ENCODE measurements around the gene ZNF200. TPM values are rescaled to one million over a fixed set of nuclear protein-coding genes. Genes with fewer than 3 reads are reported as not detected.

ZNF200 gene
- total RNA-seq, 1 donor from 2014 or later = 8.3 TPM

DNA sequence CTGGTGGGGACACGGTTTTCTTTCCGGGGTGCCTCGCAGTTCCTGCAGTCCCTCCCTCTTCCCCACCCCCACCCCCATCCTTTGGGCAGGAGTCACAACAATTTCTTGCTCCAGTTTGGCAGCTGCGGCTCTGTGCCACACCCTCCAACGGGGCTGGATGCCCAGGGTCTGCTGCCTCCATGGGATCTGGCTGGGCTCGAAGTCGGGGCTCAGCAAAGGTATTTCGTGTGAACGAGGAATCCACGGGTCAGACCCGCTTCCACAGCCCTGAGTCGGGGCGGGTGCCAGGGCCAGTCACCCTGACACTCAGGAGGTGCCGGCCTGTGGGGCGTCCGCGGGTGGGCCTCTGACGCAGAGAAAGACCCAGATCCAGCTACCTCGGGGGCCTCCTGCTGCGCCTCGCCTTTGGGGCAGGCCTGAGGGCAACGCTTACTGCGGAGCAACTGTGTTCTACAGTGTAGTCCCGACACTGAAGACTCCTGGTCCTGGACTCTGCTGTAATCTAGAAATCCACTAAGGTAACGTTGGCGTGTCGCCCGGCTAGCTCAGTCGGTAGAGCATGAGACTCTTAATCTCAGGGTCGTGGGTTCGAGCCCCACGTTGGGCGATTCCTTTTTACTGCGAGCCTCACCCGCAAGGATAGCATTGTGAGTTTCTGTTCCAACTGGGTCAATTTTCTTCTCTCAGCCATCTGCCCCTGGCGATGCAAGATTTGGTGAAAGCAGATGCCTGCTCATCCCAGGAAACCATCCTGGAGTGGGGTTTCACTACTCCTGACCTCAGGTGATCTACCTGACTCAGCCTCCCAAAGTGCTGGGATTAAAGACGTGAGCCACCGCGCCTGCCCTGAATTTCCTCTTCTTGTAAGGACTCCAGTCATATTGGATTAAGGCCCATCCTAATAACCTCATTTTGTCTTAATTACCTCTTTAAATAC, 59.5 kb downstream of the ZNF200 start:
- no peak for DNase-seq

DNA sequence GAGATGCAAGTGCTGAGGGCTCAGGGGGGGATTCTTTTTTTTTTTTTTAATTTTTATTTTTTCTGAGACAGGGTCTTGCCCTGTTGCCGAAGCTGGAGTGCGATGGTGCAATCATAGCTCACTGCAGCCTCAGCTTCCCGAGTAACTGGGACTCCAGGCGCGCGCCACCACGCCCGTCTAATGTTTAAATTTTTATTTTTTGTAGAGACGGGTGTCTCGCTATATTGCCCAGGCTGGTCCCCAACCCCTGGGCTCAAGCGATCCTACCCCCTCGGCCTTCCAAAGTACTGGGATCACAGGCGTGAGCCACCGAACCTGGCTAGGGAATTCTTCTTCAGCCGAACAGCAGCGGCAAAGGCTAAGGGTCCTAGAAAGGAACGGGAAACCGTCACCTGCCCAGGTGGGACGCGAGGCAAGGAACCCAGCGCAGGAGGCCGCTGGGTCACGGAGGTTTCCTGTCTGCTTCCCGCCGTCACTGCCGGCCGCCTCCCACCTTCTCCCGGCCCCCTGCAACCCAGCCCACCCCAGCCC, 60.3 kb downstream of the ZNF200 start:
- no peak for DNase-seq

GRCh38 chr16:3173892-3174617, 60.9 kb downstream of the ZNF200 start:
- no peak for DNase-seq

Other genes with a start within 250 kb of the ZNF200 start
- gene CLDN9, start 222.2 kb downstream of the ZNF200 start, total RNA-seq = not detected
- not detected for gene CLDN6, start 217.0 kb downstream of the ZNF200 start, total RNA-seq
- 41.3 TPM for gene TNFRSF12A, start 214.8 kb downstream of the ZNF200 start, total RNA-seq
- gene HCFC1R1, start 211.2 kb downstream of the ZNF200 start, total RNA-seq = 13.0 TPM
- gene THOC6, start 211.1 kb downstream of the ZNF200 start, total RNA-seq = 12.6 TPM
- 15.8 TPM for gene BICDL2, start 198.2 kb downstream of the ZNF200 start, total RNA-seq
- 0.41 TPM for gene MMP25, start 188.6 kb downstream of the ZNF200 start, total RNA-seq
- gene IL32, start 169.5 kb downstream of the ZNF200 start, total RNA-seq = 104 TPM
- gene ZSCAN10, start 135.9 kb downstream of the ZNF200 start, total RNA-seq = not detected
- 11.4 TPM for gene ZNF205, start 122.6 kb downstream of the ZNF200 start, total RNA-seq
- 9.3 TPM for gene ZNF213, start 100.1 kb downstream of the ZNF200 start, total RNA-seq
- not detected for gene OR1F1, start 47.0 kb downstream of the ZNF200 start, total RNA-seq
- gene MEFV, start 21.5 kb upstream of the ZNF200 start, total RNA-seq = 2.1 TPM
- gene ZNF263, start 48.3 kb upstream of the ZNF200 start, total RNA-seq = 50.4 TPM
- gene TIGD7, start 70.3 kb upstream of the ZNF200 start, total RNA-seq = 11.1 TPM
- 32.0 TPM for gene ZNF75A, start 70.3 kb upstream of the ZNF200 start, total RNA-seq
- gene OR2C1, start 120.7 kb upstream of the ZNF200 start, total RNA-seq = 0.21 TPM
- gene ZSCAN32, start 165.8 kb upstream of the ZNF200 start, total RNA-seq = 11.1 TPM
- gene ZNF174, start 166.1 kb upstream of the ZNF200 start, total RNA-seq = 7.6 TPM
- 2.3 TPM for gene ZNF597, start 208.3 kb upstream of the ZNF200 start, total RNA-seq
- 15.7 TPM for gene NAA60, start 208.5 kb upstream of the ZNF200 start, total RNA-seq

Data from tongue (tissue), 2 donors.